ENCODE results near the gene INAFM1.
"Not testable (repeated sequence)": the region's sequence is repeated elsewhere in the genome, so short reads cannot be mapped to it uniquely, and the experiment has no call there.

INAFM1 gene

DNA sequence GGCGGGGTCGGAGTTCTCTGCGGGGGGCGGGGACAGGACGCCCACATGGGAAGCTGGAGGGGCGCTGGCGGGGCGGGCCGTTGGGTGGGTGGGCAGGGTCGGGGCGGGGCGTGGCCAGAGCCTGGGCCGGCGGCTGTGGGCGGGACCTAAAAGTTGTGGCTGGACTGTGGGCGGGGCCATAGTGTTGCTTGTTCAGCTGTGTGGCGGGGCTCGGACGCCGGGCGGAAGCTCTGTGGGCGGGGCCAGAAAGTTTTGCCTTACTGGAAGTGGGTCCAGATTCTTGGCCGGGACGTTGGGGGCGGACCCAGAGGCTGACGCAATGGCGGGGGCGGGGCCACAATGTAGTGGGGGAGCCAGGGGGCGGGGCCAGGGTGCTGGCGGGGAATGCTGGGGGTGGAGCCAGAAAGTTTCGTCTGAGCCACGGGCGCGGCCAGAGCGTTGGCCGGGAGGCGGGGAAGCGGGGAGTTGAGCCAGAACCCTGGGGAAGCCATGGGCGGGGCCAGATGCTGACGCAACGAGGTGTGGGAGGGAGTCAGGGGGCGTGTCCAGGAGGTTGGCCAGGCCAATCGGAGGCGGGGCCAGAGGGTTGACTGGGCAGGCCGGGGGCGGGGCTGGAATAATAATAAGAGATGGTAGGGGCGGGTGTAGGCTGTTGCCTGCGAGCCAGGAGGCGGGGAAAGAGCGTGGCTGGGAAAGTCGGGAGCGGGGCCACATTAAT is 17.8 kb upstream of the INAFM1 start:
- H3K4me3 ChIP-seq (ENCODE audit: low read length) = peak overlapping the region; percentile 55
- DNase-seq (ENCODE audit: low read depth) = peak; percentile 91
- TF ChIP-seq CTCF (conservative IDR thresholded peaks at IDR 0.05; ENCODE audit: low read depth, low read length) = no peak

- TF ChIP-seq CTCF (conservative IDR thresholded peaks at IDR 0.05; ENCODE audit: low read depth, low read length) = no peak
- no peak for DNase-seq (ENCODE audit: low read depth)
- peak overlapping the region; percentile 69 for H3K4me3 ChIP-seq (ENCODE audit: low read length)
Observed at GRCh38 chr19:47257411-47258169, 17.1 kb upstream of the INAFM1 start.

DNA sequence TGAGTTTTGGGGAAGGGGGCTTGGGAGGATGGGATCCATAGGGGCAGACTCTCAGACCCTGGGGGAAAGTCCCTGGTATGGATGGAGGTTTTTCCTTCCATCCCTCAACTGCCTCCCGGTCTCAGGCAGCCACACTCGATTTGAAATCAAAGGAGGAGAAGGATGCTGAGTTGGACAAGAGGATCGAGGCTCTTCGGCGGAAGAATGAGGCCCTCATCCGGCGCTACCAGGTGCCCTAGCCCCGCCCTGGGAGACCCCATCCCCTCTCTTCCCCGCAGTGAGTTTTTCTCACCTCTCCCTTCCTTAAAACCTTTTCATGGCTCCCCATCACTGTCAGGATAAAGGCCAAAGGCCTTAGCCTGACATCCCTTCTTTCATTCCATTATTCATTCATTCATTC is 16.3 kb upstream of the INAFM1 start:
- DNase-seq (ENCODE audit: low read depth) = no peak
- no peak for TF ChIP-seq CTCF (conservative IDR thresholded peaks at IDR 0.05; ENCODE audit: low read depth, low read length)
- peak overlapping the region; percentile 69 for H3K4me3 ChIP-seq (ENCODE audit: low read length)

- DNase-seq (ENCODE audit: low read depth) = no peak
- no peak for TF ChIP-seq CTCF (conservative IDR thresholded peaks at IDR 0.05; ENCODE audit: low read depth, low read length)
- peak overlapping the region; percentile 69 for H3K4me3 ChIP-seq (ENCODE audit: low read length)
Observed at GRCh38 chr19:47258895-47259555, 15.7 kb upstream of the INAFM1 start.

- TF ChIP-seq CTCF (conservative IDR thresholded peaks at IDR 0.05; ENCODE audit: low read depth, low read length) = no peak
- no peak for DNase-seq (ENCODE audit: low read depth)
- H3K4me3 ChIP-seq (ENCODE audit: low read length) = no peak overlapping the region
Observed at GRCh38 chr19:47260476-47260875, 14.2 kb upstream of the INAFM1 start.

GRCh38 chr19:47261946-47262793 is 12.5 kb upstream of the INAFM1 start:
- H3K4me3 ChIP-seq (ENCODE audit: low read length); DNase-seq (ENCODE audit: low read depth): not testable (repeated sequence)

GRCh38 chr19:47264629-47265028 is 10.1 kb upstream of the INAFM1 start:
- TF ChIP-seq CTCF (conservative IDR thresholded peaks at IDR 0.05; ENCODE audit: low read depth, low read length) = no peak
- DNase-seq (ENCODE audit: low read depth) = no peak
- H3K4me3 ChIP-seq (ENCODE audit: low read length) = no peak overlapping the region

All from retinal pigment epithelial cell (primary cell).